Mononuclear cell (primary cell): ENCODE results near the gene SEPHS1. TPM values are rescaled to one million over a fixed set of nuclear protein-coding genes. Genes with fewer than 3 reads are reported as not detected.
A peak's percentile ranks its signal among the peaks of the same experiment; 100 is the strongest.
"Not testable (repeated sequence)": the region's sequence is repeated elsewhere in the genome, so short reads cannot be mapped to it uniquely, and the experiment has no call there.

Experiments used
- H3K27me3 ChIP-seq: 2 replicates; pipeline ENCODE4 v1.6.0; 2011; ENCODE audit warnings: low read length, control low read depth; ENCODE audit not compliant: insufficient read depth
- H3K4me1 ChIP-seq: 2 replicates; pipeline ENCODE4 v1.5.1; 2011; ENCODE audit warnings: mild to moderate bottlenecking, low read length, control low read depth; ENCODE audit not compliant: insufficient read depth
- H3K4me3 ChIP-seq: 2 replicates; pipeline ENCODE4 v1.5.1; 2011; ENCODE audit warnings: mild to moderate bottlenecking, low read length, moderate library complexity
- H3K9me3 ChIP-seq: 2 replicates; pipeline ENCODE4 v1.5.1; 2011; ENCODE audit warnings: low read depth, mild to moderate bottlenecking, control low read depth, low read length
- total RNA-seq: library from RNA; depleted of rRNA; stranded (reverse); fragments of >200 nt; gene quantifications from one replicate; pipeline ENCODE4 v1.2.3, GENCODE V29; 2012

Gene SEPHS1
- total RNA-seq, 1 donor: 14.6 TPM

- Histone ChIP-seq H3K9me3 (no peaks in the 10 kb centered on the region), H3K4me3 (peak overlapping the region; percentile 50), H3K4me1 (peaks cover 43% of the 10 kb centered on the region), H3K27me3 (no peaks in the 10 kb centered on the region)
Measured at GRCh38 chr10:13346283-13347042, 1.6 kb downstream of the SEPHS1 start.

- Histone ChIP-seq H3K4me3 (no peak overlapping the region), H3K27me3 (no peaks in the 10 kb centered on the region)
Measured at GRCh38 chr10:13340626-13341376, 7.3 kb downstream of the SEPHS1 start.

GRCh38 chr10:13340068-13340467 lies 8.0 kb downstream of the SEPHS1 start:
- Histone ChIP-seq H3K27me3 (no peaks in the 10 kb centered on the region), H3K9me3 (no peaks in the 10 kb centered on the region), H3K4me1 (no peaks in the 10 kb centered on the region), H3K4me3 (no peak overlapping the region)

More at GRCh38 chr10:13340626-13341376, 7.3 kb downstream of the SEPHS1 start:
- Histone ChIP-seq H3K9me3 (no peaks in the 10 kb centered on the region), H3K4me1 (peaks cover 4% of the 10 kb centered on the region)

- Histone ChIP-seq H3K9me3 (no peaks in the 10 kb centered on the region), H3K4me1 (no peaks in the 10 kb centered on the region), H3K27me3 (no peaks in the 10 kb centered on the region), H3K4me3 (no peak overlapping the region)
Measured at GRCh38 chr10:13338390-13339110, 9.5 kb downstream of the SEPHS1 start.

GRCh38 chr10:13337827-13338196 lies 10.3 kb downstream of the SEPHS1 start:
- no peaks in the 10 kb centered on the region for H3K4me1 ChIP-seq
- no peaks in the 10 kb centered on the region for H3K27me3 ChIP-seq
- no peaks in the 10 kb centered on the region for H3K9me3 ChIP-seq
- H3K4me3 ChIP-seq: no peak overlapping the region

- no peaks in the 10 kb centered on the region for H3K4me1 ChIP-seq
- H3K27me3 ChIP-seq: no peaks in the 10 kb centered on the region
- no peaks in the 10 kb centered on the region for H3K9me3 ChIP-seq
- no peak overlapping the region for H3K4me3 ChIP-seq
Measured at GRCh38 chr10:13337128-13337826, 10.8 kb downstream of the SEPHS1 start.

GRCh38 chr10:13335881-13336280 lies 12.2 kb downstream of the SEPHS1 start:
- no peaks in the 10 kb centered on the region for H3K9me3 ChIP-seq
- H3K27me3 ChIP-seq: no peaks in the 10 kb centered on the region
- H3K4me1 ChIP-seq: no peaks in the 10 kb centered on the region
- no peak overlapping the region for H3K4me3 ChIP-seq

GRCh38 chr10:13334556-13334955 lies 13.5 kb downstream of the SEPHS1 start:
- Histone ChIP-seq H3K4me3 (no peak overlapping the region), H3K27me3 (no peaks in the 10 kb centered on the region), H3K9me3 (no peaks in the 10 kb centered on the region), H3K4me1 (no peaks in the 10 kb centered on the region)

GRCh38 chr10:13331646-13332045 lies 16.4 kb downstream of the SEPHS1 start:
- H3K4me1 ChIP-seq: no peaks in the 10 kb centered on the region
- H3K4me3 ChIP-seq: no peak overlapping the region
- no peaks in the 10 kb centered on the region for H3K9me3 ChIP-seq
- H3K27me3 ChIP-seq: no peaks in the 10 kb centered on the region

GRCh38 chr10:13330980-13331379 lies 17.1 kb downstream of the SEPHS1 start:
- not testable (repeated sequence) for H3K4me3 ChIP-seq, H3K9me3 ChIP-seq, H3K4me1 ChIP-seq, H3K27me3 ChIP-seq

GRCh38 chr10:13329565-13329964 lies 18.5 kb downstream of the SEPHS1 start:
- H3K4me1 ChIP-seq: no peaks in the 10 kb centered on the region
- H3K9me3 ChIP-seq: no peaks in the 10 kb centered on the region
- H3K27me3 ChIP-seq: no peaks in the 10 kb centered on the region
- H3K4me3 ChIP-seq: no peak overlapping the region

- H3K4me3 ChIP-seq: no peak overlapping the region
- H3K9me3 ChIP-seq: no peaks in the 10 kb centered on the region
- no peaks in the 10 kb centered on the region for H3K27me3 ChIP-seq
- no peaks in the 10 kb centered on the region for H3K4me1 ChIP-seq
Measured at GRCh38 chr10:13328613-13329012, 19.5 kb downstream of the SEPHS1 start.

- Histone ChIP-seq H3K27me3 (no peaks in the 10 kb centered on the region), H3K4me3 (no peak overlapping the region), H3K9me3 (no peaks in the 10 kb centered on the region), H3K4me1 (no peaks in the 10 kb centered on the region)
Measured at GRCh38 chr10:13328126-13328525, 20.0 kb downstream of the SEPHS1 start.

- no peak overlapping the region for H3K4me3 ChIP-seq
- H3K9me3 ChIP-seq: no peaks in the 10 kb centered on the region
- no peaks in the 10 kb centered on the region for H3K4me1 ChIP-seq
- no peaks in the 10 kb centered on the region for H3K27me3 ChIP-seq
Measured at GRCh38 chr10:13327534-13327933, 20.6 kb downstream of the SEPHS1 start.
